Activated CD8-positive, alpha-beta T cell treated with anti-CD3 and anti-CD28 coated beads, Interleukin-2, amount 10 ng/mL, durations not matched to agents 7 days and 5 days (primary cell): ENCODE data around the gene ARHGAP23. TPM values are rescaled to one million over a fixed set of nuclear protein-coding genes. Genes with fewer than 3 reads are reported as not detected.
A peak's percentile ranks its signal among the peaks of the same experiment; 100 is the strongest.

Experiments used
- ATAC-seq: fragments of 150-1000 bp; cut with Tn5 transposase; one replicate; pipeline ENCODE4 v1.10.0; 2021; ENCODE audit warnings: moderate library complexity
- CTCF ChIA-PET: fragments of 350-600 bp; sonication (Branson Sonifier 250); formaldehyde crosslinking; loops from one replicate; lab custom pipeline; 2021; ENCODE audit warnings: antibody characterized with exemption; lab: Charles Lee
- POLR2A ChIA-PET: fragments of 350-600 bp; sonication (Branson Sonifier 250); formaldehyde crosslinking; loops from one replicate; lab custom pipeline; 2021; ENCODE audit warnings: antibody characterized with exemption; lab: Charles Lee
- DNase-seq: peaks from one replicate; pipeline ENCODE4 v3.0.0-alpha.2; 2020
- H3K27ac Mint-ChIP-seq: one replicate; pipeline ENCODE4 v1.8.0; 2021; ENCODE audit warnings: mild to moderate bottlenecking, mixed read lengths
- H3K27me3 Mint-ChIP-seq: one replicate; pipeline ENCODE4 v1.8.0; 2021; ENCODE audit warnings: low read depth, mixed read lengths
- H3K36me3 Mint-ChIP-seq: one replicate; pipeline ENCODE4 v1.8.0; 2021; ENCODE audit warnings: low read depth, mixed read lengths
- H3K4me1 Mint-ChIP-seq: one replicate; pipeline ENCODE4 v1.8.0; 2021; ENCODE audit warnings: low read depth, mixed read lengths
- H3K4me3 Mint-ChIP-seq: one replicate; pipeline ENCODE4 v1.8.0; 2021; ENCODE audit warnings: mild to moderate bottlenecking, mixed read lengths
- H3K9me3 Mint-ChIP-seq: one replicate; pipeline ENCODE4 v1.8.0; 2022; ENCODE audit warnings: mixed read lengths; ENCODE audit not compliant: insufficient read depth
- total RNA-seq, 2 experiments: library from RNA; stranded (reverse); gene quantifications; one replicate each; pipeline ENCODE4 v1.2.3, GENCODE V29; 2021

ARHGAP23 gene
- total RNA-seq, 2 experiments from 2014 or later = 0.24 to 0.47 TPM

DNA sequence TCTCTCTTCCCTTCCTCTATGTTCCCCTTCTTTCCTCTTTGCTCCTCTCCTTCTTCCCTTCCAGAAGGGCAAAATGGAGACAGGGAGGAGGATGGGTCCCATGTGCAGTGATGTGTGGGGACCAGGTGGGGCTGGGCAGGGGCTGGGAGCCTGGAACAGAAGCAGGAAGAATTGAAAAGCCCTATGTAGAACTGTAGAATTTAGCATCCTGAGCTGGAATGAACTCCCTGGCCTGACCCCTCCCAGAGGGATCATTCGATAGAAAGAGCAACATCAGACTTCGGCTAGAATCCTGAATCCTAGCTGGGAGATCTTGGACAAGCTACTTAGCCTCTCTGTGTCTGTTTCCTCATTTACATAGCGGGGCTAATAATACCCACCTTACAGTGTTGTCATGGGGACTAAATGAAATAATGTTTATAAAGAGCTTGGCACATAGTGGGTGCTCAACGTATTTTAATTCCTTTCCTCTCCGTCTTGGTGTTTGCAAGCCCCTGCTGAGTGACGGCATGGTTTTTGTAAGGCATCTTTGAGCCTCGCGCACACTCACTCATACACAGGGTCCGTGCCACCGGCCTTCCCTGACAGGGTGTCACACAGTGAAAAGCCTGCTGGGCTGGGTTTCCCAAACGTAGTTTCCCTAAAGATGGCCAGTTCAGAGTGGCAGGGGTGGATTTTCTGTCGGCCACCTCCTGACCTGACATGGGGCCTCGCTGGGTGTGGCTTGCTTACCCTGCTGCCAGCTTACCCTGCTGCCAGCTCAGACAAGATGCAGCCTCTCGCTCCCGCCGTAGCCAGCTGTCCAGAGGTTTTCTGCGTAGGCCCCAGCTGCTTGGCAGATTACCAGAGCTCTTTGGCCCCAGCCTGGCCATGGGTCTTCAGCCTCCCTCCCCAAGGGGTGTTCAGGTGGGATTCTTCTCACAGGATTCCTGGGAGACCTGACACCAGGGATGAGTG lies 6.1 kb upstream of the ARHGAP23 start:
- ATAC-seq = no peak
- Mint-ChIP-seq H3K27ac (no peak overlapping the region), H3K4me3 (no peak overlapping the region), H3K36me3 (no peaks in the 10 kb centered on the region), H3K9me3 (no peaks in the 10 kb centered on the region), H3K27me3 (peaks cover 50% of the 10 kb centered on the region), H3K4me1 (peaks cover 3% of the 10 kb centered on the region)
- ChIA-PET POLR2A (no interaction called here), CTCF (interaction anchor here (1.7 to 2.1 kb wide), 2 partner anchors 73 to 246 kb away, joined by 4 to 12 read pairs; no protein-coding TSS in a partner anchor)
- DNase-seq = no peak

- H3K4me3 Mint-ChIP-seq = no peak overlapping the region
- H3K9me3 Mint-ChIP-seq = no peaks in the 10 kb centered on the region
- CTCF ChIA-PET = interaction anchor here (0.6 to 2.2 kb wide), 17 partner anchors 8 to 1752 kb away, joined by 3 to 21 read pairs (median 4); partner anchors contain the start of gene GPR179
- POLR2A ChIA-PET = no interaction called here
- no peak overlapping the region for H3K27ac Mint-ChIP-seq
- H3K36me3 Mint-ChIP-seq = no peaks in the 10 kb centered on the region
- H3K27me3 Mint-ChIP-seq = peaks cover 44% of the 10 kb centered on the region
- peaks cover 5% of the 10 kb centered on the region for H3K4me1 Mint-ChIP-seq
- DNase-seq = no peak
- ATAC-seq = no peak
These were observed 3.8 kb upstream of the ARHGAP23 start for GRCh38 chr17:38424297-38424972.

GRCh38 chr17:38425031-38425430 lies 3.2 kb upstream of the ARHGAP23 start:
- H3K36me3 Mint-ChIP-seq = no peaks in the 10 kb centered on the region
- no peak for DNase-seq
- H3K4me3 Mint-ChIP-seq = no peak overlapping the region
- no peak for ATAC-seq
- peaks cover 44% of the 10 kb centered on the region for H3K27me3 Mint-ChIP-seq
- no peaks in the 10 kb centered on the region for H3K9me3 Mint-ChIP-seq
- peaks cover 5% of the 10 kb centered on the region for H3K4me1 Mint-ChIP-seq
- ChIA-PET CTCF (interaction anchor here (1.0 to 2.4 kb wide), 4 partner anchors 11 to 76 kb away, joined by 3 to 21 read pairs (median 6); no protein-coding TSS in a partner anchor), POLR2A (no interaction called here)
- H3K27ac Mint-ChIP-seq = no peak overlapping the region

DNA sequence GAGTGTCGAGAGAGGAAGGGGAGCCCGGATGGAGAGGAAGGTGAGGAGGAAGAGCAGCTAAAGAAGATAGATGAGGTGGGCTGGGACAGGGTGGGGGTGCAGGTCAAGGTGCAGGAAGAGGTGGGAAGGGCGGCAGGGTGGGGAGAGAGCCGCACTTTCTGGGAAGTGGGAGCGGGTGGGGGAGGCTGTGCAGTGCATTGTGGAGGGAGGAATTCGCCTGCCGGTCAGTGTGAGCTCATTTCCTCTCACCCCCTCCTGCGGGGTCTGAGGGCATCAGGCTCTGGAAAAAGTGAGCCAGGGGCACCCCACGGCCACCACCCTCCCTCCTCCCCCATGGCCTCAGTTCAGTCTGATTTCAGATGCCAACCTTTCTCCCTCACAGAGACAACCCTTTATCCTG lies 2.5 kb upstream of the ARHGAP23 start:
- Mint-ChIP-seq H3K4me3 (no peak overlapping the region), H3K4me1 (peaks cover 5% of the 10 kb centered on the region), H3K9me3 (no peaks in the 10 kb centered on the region), H3K36me3 (no peaks in the 10 kb centered on the region), H3K27me3 (peaks cover 46% of the 10 kb centered on the region), H3K27ac (no peak overlapping the region)
- ATAC-seq (no peak), DNase-seq (no peak)
- ChIA-PET CTCF (interaction anchor here (1.0 to 2.4 kb wide), 3 partner anchors 18 to 77 kb away, joined by 3 to 9 read pairs (median 3); no protein-coding TSS in a partner anchor), POLR2A (no interaction called here)

GRCh38 chr17:38426441-38426840 lies 1.8 kb upstream of the ARHGAP23 start:
- Mint-ChIP-seq H3K36me3 (no peaks in the 10 kb centered on the region), H3K4me1 (peaks cover 5% of the 10 kb centered on the region), H3K4me3 (no peak overlapping the region), H3K27ac (no peak overlapping the region), H3K9me3 (no peaks in the 10 kb centered on the region), H3K27me3 (peaks cover 45% of the 10 kb centered on the region)
- ATAC-seq (no peak), DNase-seq (no peak)
- POLR2A ChIA-PET = no interaction called here
- CTCF ChIA-PET = interaction anchor here (0.8 to 2.4 kb wide), 2 partner anchors 58 to 77 kb away, joined by 3 to 9 read pairs; no protein-coding TSS in a partner anchor

- no peaks in the 10 kb centered on the region for H3K9me3 Mint-ChIP-seq
- H3K27me3 Mint-ChIP-seq = peaks cover 40% of the 10 kb centered on the region
- ChIA-PET POLR2A (interaction anchor here (0.6 kb wide), 1 partner anchor 226 kb away, joined by 3 read pairs; no protein-coding TSS in a partner anchor), CTCF (interaction anchor here (0.7 to 2.4 kb wide), 3 partner anchors 57 to 236 kb away, joined by 3 to 9 read pairs (median 3); no protein-coding TSS in a partner anchor)
- no peak overlapping the region for H3K27ac Mint-ChIP-seq
- peaks cover 5% of the 10 kb centered on the region for H3K4me1 Mint-ChIP-seq
- H3K4me3 Mint-ChIP-seq = peak overlapping the region; percentile 56
- no peak for ATAC-seq
- no peak for DNase-seq
- H3K36me3 Mint-ChIP-seq = no peaks in the 10 kb centered on the region
These were observed 909 bp upstream of the ARHGAP23 start for GRCh38 chr17:38427160-38427949.

GRCh38 chr17:38428643-38429371 lies 543 bp downstream of the ARHGAP23 start:
- ChIA-PET POLR2A (interaction anchor here (0.5 to 0.6 kb wide), 2 partner anchors 64 to 677 kb away, joined by 3 read pairs; no protein-coding TSS in a partner anchor), CTCF (interaction anchor here (0.9 to 1.6 kb wide), 3 partner anchors 9 to 129 kb away, joined by 3 to 6 read pairs (median 3); no protein-coding TSS in a partner anchor)
- Mint-ChIP-seq H3K36me3 (no peaks in the 10 kb centered on the region), H3K4me3 (peak overlapping the region; percentile 26), H3K27me3 (peaks cover 36% of the 10 kb centered on the region), H3K9me3 (no peaks in the 10 kb centered on the region), H3K4me1 (peaks cover 5% of the 10 kb centered on the region), H3K27ac (no peak overlapping the region)
- DNase-seq (no peak), ATAC-seq (no peak)

DNA sequence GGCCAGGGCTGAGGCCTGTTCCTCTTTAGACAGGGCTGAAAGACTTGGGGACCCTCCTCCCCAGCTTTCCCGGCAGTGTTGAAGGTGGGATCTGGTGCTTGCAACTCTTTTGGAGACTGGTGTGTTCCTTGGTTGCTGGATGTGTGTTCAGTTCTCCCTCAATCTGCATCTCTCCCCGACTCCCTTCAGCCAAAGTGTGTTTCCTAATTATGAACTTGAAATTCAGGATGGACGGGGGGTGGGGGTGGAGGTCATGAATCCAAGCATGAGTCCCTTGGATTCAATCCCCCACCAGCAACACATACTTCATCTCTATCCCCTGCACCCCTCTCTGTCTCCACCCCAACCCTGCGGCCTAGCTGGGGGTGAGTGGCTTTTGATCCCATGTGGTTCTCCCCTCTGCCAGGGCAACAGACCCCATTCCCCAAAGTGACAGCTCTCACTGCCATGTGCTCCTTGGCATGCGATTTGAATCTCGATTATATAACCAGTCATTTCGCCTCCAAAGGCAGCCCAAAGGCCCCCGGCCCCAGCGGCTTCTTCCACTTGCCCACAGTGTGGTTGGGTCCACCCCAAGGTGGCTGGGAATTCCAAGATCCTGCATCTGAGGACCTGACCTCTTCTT lies 1.3 kb downstream of the ARHGAP23 start:
- ChIA-PET CTCF (interaction anchor here (0.9 to 1.6 kb wide), 3 partner anchors 10 to 128 kb away, joined by 3 to 6 read pairs (median 3); no protein-coding TSS in a partner anchor), POLR2A (no interaction called here)
- H3K9me3 Mint-ChIP-seq = no peaks in the 10 kb centered on the region
- H3K27ac Mint-ChIP-seq = no peak overlapping the region
- no peaks in the 10 kb centered on the region for H3K36me3 Mint-ChIP-seq
- no peak for DNase-seq
- peak overlapping the region; percentile 9 for H3K4me3 Mint-ChIP-seq
- H3K27me3 Mint-ChIP-seq = peaks cover 36% of the 10 kb centered on the region
- H3K4me1 Mint-ChIP-seq = peaks cover 5% of the 10 kb centered on the region
- ATAC-seq = no peak

GRCh38 chr17:38430316-38430715 lies 2.1 kb downstream of the ARHGAP23 start:
- no peaks in the 10 kb centered on the region for H3K36me3 Mint-ChIP-seq
- DNase-seq (no peak), ATAC-seq (no peak)
- peaks cover 5% of the 10 kb centered on the region for H3K4me1 Mint-ChIP-seq
- no peak overlapping the region for H3K4me3 Mint-ChIP-seq
- ChIA-PET CTCF (no interaction called here), POLR2A (no interaction called here)
- peaks cover 31% of the 10 kb centered on the region for H3K27me3 Mint-ChIP-seq
- H3K9me3 Mint-ChIP-seq = no peaks in the 10 kb centered on the region
- H3K27ac Mint-ChIP-seq = no peak overlapping the region

DNA sequence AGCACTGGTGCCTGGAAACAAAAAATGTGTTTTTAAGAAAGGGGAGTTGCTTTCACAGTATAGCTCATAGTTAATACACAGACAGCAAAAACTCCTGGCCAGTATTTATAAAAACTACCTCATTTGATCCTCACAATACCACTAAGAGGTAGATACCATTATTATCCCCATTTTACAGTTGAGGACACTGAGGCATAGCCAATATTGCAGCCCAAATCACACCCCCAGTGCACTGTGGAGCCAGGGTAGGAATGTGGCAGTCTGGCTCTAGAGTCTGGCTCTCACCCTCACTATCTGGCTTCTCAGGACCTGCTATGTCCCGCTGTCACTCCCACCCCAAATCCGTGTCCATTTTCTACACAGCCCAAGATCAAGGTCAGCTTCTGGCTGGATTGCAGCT lies 2.6 kb downstream of the ARHGAP23 start:
- no peaks in the 10 kb centered on the region for H3K9me3 Mint-ChIP-seq
- DNase-seq = no peak
- no peak overlapping the region for H3K27ac Mint-ChIP-seq
- H3K27me3 Mint-ChIP-seq = peaks cover 29% of the 10 kb centered on the region
- CTCF ChIA-PET = no interaction called here
- peaks cover 5% of the 10 kb centered on the region for H3K4me1 Mint-ChIP-seq
- POLR2A ChIA-PET = no interaction called here
- H3K36me3 Mint-ChIP-seq = no peaks in the 10 kb centered on the region
- ATAC-seq = no peak
- no peak overlapping the region for H3K4me3 Mint-ChIP-seq
